ENCODE data around the gene LITAF. TPM values are rescaled to one million over a fixed set of nuclear protein-coding genes. Genes with fewer than 3 reads are reported as not detected.

The LITAF gene
- total RNA-seq, 1 donor from 2014 or later = 47.6 TPM

GRCh38 chr16:11629071-11630030, 42.6 kb upstream of the LITAF start:
- H3K4me3 Mint-ChIP-seq (ENCODE audit: low read depth) = no peak overlapping the region
- H3K4me1 Mint-ChIP-seq (ENCODE audit: low read depth) = peaks cover 5% of the 10 kb centered on the region
- DNase-seq (ENCODE audit: low spot score, unreplicated experiment) = no peak
- no peak overlapping the region for H3K27ac Mint-ChIP-seq
- no peaks in the 10 kb centered on the region for H3K36me3 Mint-ChIP-seq (ENCODE audit: insufficient read depth)
- peaks cover 3% of the 10 kb centered on the region for H3K27me3 Mint-ChIP-seq
- no peak for TF ChIP-seq CTCF (IDR thresholded peaks at IDR 0.05; ENCODE audit: unreplicated experiment)
- H3K9me3 Mint-ChIP-seq (ENCODE audit: low read depth) = no peaks in the 10 kb centered on the region

- H3K4me1 Mint-ChIP-seq (ENCODE audit: low read depth) = peaks cover 5% of the 10 kb centered on the region
- H3K9me3 Mint-ChIP-seq (ENCODE audit: low read depth) = no peaks in the 10 kb centered on the region
- DNase-seq (ENCODE audit: low spot score, unreplicated experiment) = no peak
- H3K27me3 Mint-ChIP-seq = no peaks in the 10 kb centered on the region
- no peaks in the 10 kb centered on the region for H3K36me3 Mint-ChIP-seq (ENCODE audit: insufficient read depth)
- no peak for TF ChIP-seq CTCF (IDR thresholded peaks at IDR 0.05; ENCODE audit: unreplicated experiment)
- H3K27ac Mint-ChIP-seq = no peak overlapping the region
- H3K4me3 Mint-ChIP-seq (ENCODE audit: low read depth) = no peak overlapping the region
These were observed 41.2 kb upstream of the LITAF start for GRCh38 chr16:11627822-11628457.

- no peaks in the 10 kb centered on the region for H3K9me3 Mint-ChIP-seq (ENCODE audit: low read depth)
- no peak overlapping the region for H3K4me3 Mint-ChIP-seq (ENCODE audit: low read depth)
- no peaks in the 10 kb centered on the region for H3K27me3 Mint-ChIP-seq
- no peak for TF ChIP-seq CTCF (IDR thresholded peaks at IDR 0.05; ENCODE audit: unreplicated experiment)
- H3K27ac Mint-ChIP-seq = no peak overlapping the region
- no peaks in the 10 kb centered on the region for H3K36me3 Mint-ChIP-seq (ENCODE audit: insufficient read depth)
- DNase-seq (ENCODE audit: low spot score, unreplicated experiment) = no peak
- H3K4me1 Mint-ChIP-seq (ENCODE audit: low read depth) = peaks cover 2% of the 10 kb centered on the region
These were observed 40.6 kb upstream of the LITAF start for GRCh38 chr16:11627292-11627663.

- no peaks in the 10 kb centered on the region for H3K9me3 Mint-ChIP-seq (ENCODE audit: low read depth)
- TF ChIP-seq CTCF (IDR thresholded peaks at IDR 0.05; ENCODE audit: unreplicated experiment) = no peak
- H3K4me3 Mint-ChIP-seq (ENCODE audit: low read depth) = no peak overlapping the region
- H3K4me1 Mint-ChIP-seq (ENCODE audit: low read depth) = no peaks in the 10 kb centered on the region
- DNase-seq (ENCODE audit: low spot score, unreplicated experiment) = no peak
- peaks cover under 1% of the 10 kb centered on the region for H3K27me3 Mint-ChIP-seq
- H3K27ac Mint-ChIP-seq = no peak overlapping the region
- no peaks in the 10 kb centered on the region for H3K36me3 Mint-ChIP-seq (ENCODE audit: insufficient read depth)
These were observed 40.1 kb upstream of the LITAF start for GRCh38 chr16:11626657-11627291.

- no peak for DNase-seq (ENCODE audit: low spot score, unreplicated experiment)
- Mint-ChIP-seq H3K27me3 (peaks cover 3% of the 10 kb centered on the region), H3K9me3 (ENCODE audit: low read depth) (no peaks in the 10 kb centered on the region), H3K4me3 (ENCODE audit: low read depth) (no peak overlapping the region), H3K27ac (no peak overlapping the region), H3K4me1 (ENCODE audit: low read depth) (peaks cover 2% of the 10 kb centered on the region), H3K36me3 (ENCODE audit: insufficient read depth) (no peaks in the 10 kb centered on the region)
- TF ChIP-seq CTCF (IDR thresholded peaks at IDR 0.05; ENCODE audit: unreplicated experiment) = no peak
These were observed 39.0 kb upstream of the LITAF start for GRCh38 chr16:11625769-11626168.

All from progenitor cell of endocrine pancreas (in vitro differentiated cells).